GM12874 (cell line): ENCODE data around the gene IRX4.

Source experiments
- CTCF ChIP-seq: IDR thresholded peaks from 2 replicates; pipeline ENCODE4 v1.5.1; 2011; ENCODE audit warnings: low read depth, mild to moderate bottlenecking, control low read depth, low read length, moderate library complexity; ENCODE audit not compliant: insufficient read depth

Gene IRX4

GRCh38 chr5:1834022-1834551 is 48.6 kb downstream of the IRX4 start:
- no peak for TF ChIP-seq CTCF

- TF ChIP-seq CTCF: no peak
Observed at GRCh38 chr5:1833264-1834021, 49.3 kb downstream of the IRX4 start.

GRCh38 chr5:1832511-1833250 is 50.0 kb downstream of the IRX4 start:
- no peak for TF ChIP-seq CTCF

- TF ChIP-seq CTCF: no peak
Observed at GRCh38 chr5:1831677-1832313, 50.9 kb downstream of the IRX4 start.

GRCh38 chr5:1831257-1831656 is 51.5 kb downstream of the IRX4 start:
- no peak for TF ChIP-seq CTCF

GRCh38 chr5:1830571-1831228 is 52.0 kb downstream of the IRX4 start:
- no peak for TF ChIP-seq CTCF

GRCh38 chr5:1827886-1828397 is 54.8 kb downstream of the IRX4 start:
- no peak for TF ChIP-seq CTCF
